ENCODE measurements around the gene GJA3.

- TF ChIP-seq POLR2AphosphoS5 (IDR thresholded peaks at IDR 0.05) (no peak), CTCF (IDR thresholded peaks at IDR 0.05) (no peak), POLR2A (IDR thresholded peaks at IDR 0.05) (no peak), EP300 (IDR thresholded peaks at IDR 0.05; ENCODE audit: low read depth) (no peak)
Observed at GRCh38 chr13:20101467-20102316, 59.2 kb downstream of the GJA3 start.

All from transverse colon (tissue), 4 donors.